Neuronal stem cell (in vitro differentiated cells): ENCODE measurements around the gene NGF.

ENCODE experiments used
- DNase-seq: peaks from one replicate; pipeline ENCODE4 v3.0.0-alpha.2; 2013; ENCODE audit warnings: low spot score
- H2AFZ ChIP-seq: one replicate; pipeline ENCODE4 v1.6.1; 2013; ENCODE audit warnings: mild to moderate bottlenecking, low read length, inconsistent platforms
- H2AK5ac ChIP-seq: 2 replicates; pipeline ENCODE4 v1.6.1; 2013; ENCODE audit warnings: low read depth, mild to moderate bottlenecking, inconsistent platforms, low read length, moderate library complexity, mixed read lengths
- H2BK120ac ChIP-seq: 2 replicates; pipeline ENCODE4 v1.6.1; 2013; ENCODE audit warnings: low read depth, mild to moderate bottlenecking, inconsistent platforms, low read length, moderate library complexity, mixed read lengths
- H2BK12ac ChIP-seq: one replicate; pipeline ENCODE4 v1.6.1; 2013; ENCODE audit warnings: low read length, inconsistent platforms
- H2BK15ac ChIP-seq: 2 replicates; pipeline ENCODE4 v1.6.1; 2013; ENCODE audit warnings: mild to moderate bottlenecking, low read length, inconsistent platforms, mixed read lengths
- H2BK5ac ChIP-seq: one replicate; pipeline ENCODE4 v1.6.1; 2013; ENCODE audit warnings: inconsistent platforms, mild to moderate bottlenecking, low read length, moderate library complexity
- H3K14ac ChIP-seq: one replicate; pipeline ENCODE4 v1.6.1; 2013; ENCODE audit warnings: low read length, inconsistent platforms
- H3K18ac ChIP-seq: 2 replicates; pipeline ENCODE4 v1.6.1; 2013; ENCODE audit warnings: low read length, inconsistent platforms
- H3K23ac ChIP-seq: 2 replicates; pipeline ENCODE4 v1.6.1; 2013; ENCODE audit warnings: low read depth, mild to moderate bottlenecking, mixed read lengths, low read length, inconsistent platforms; ENCODE audit not compliant: poor library complexity
- H3K27ac ChIP-seq: replicated peaks from 3 replicates; pipeline ENCODE4 v1.5.1; 2013; ENCODE audit warnings: low read length, inconsistent platforms
- H3K27me3 ChIP-seq, 3 experiments: 2 replicates each; pipeline ENCODE4 v1.6.1; 2013; ENCODE audit warnings: low read length in 3 of 3, mild to moderate bottlenecking in 2 of 3, inconsistent platforms in 1 of 3, low read depth in 1 of 3, mixed read lengths in 1 of 3, moderate library complexity in 1 of 3; ENCODE audit not compliant: control insufficient read depth in 3 of 3, insufficient read depth in 3 of 3
- H3K36me3 ChIP-seq, 2 donors: replicated peaks in 1 of 2; 2 replicates each; pipeline ENCODE4 v1.6.1; 2013; ENCODE audit warnings: low read length in 2 of 2; ENCODE audit not compliant: control insufficient read depth in 2 of 2, insufficient read depth in 2 of 2
- H3K4ac ChIP-seq: 2 replicates; pipeline ENCODE4 v1.6.1; 2013; ENCODE audit warnings: inconsistent platforms, mild to moderate bottlenecking, low read length, moderate library complexity
- H3K4me1 ChIP-seq, 2 donors: 1 replicate in 1 of 2; 2 replicates in 1 of 2; pipeline ENCODE4 v1.6.1; 2013; ENCODE audit warnings: low read length in 2 of 2, low read depth in 1 of 2; ENCODE audit not compliant: control insufficient read depth in 2 of 2, insufficient read depth in 1 of 2
- H3K4me2 ChIP-seq: one replicate; pipeline ENCODE4 v1.6.1; 2013; ENCODE audit warnings: mild to moderate bottlenecking, low read length, inconsistent platforms; ENCODE audit not compliant: insufficient read depth, poor library complexity, severe bottlenecking
- H3K4me3 ChIP-seq, 2 donors: 2 replicates each; pipeline ENCODE4 v1.5.1; 2013; ENCODE audit warnings: low read length in 2 of 2, mild to moderate bottlenecking in 2 of 2, inconsistent platforms in 1 of 2, moderate library complexity in 1 of 2
- H3K79me1 ChIP-seq: one replicate; pipeline ENCODE4 v1.6.1; 2013; ENCODE audit warnings: low read depth, mild to moderate bottlenecking, inconsistent platforms, low read length, moderate library complexity
- H3K9ac ChIP-seq: one replicate; pipeline ENCODE4 v1.6.1; 2013; ENCODE audit warnings: mild to moderate bottlenecking, low read depth, low read length, inconsistent platforms; ENCODE audit not compliant: poor library complexity
- H3K9me3 ChIP-seq, 2 donors: replicated peaks in 1 of 2; 2 replicates each; pipeline versions ENCODE3 to v1.6.1; 2013; ENCODE audit warnings: low read length in 2 of 2, mild to moderate bottlenecking in 2 of 2, inconsistent platforms in 1 of 2, low read depth in 1 of 2, mixed read lengths in 1 of 2, moderate library complexity in 1 of 2; ENCODE audit not compliant: control insufficient read depth in 2 of 2, insufficient read depth in 1 of 2
- H4K8ac ChIP-seq: one replicate; pipeline ENCODE4 v1.6.1; 2013; ENCODE audit warnings: low read depth, mild to moderate bottlenecking, inconsistent platforms, low read length, moderate library complexity
- H4K91ac ChIP-seq: one replicate; pipeline ENCODE4 v1.6.1; 2013; ENCODE audit warnings: low read length, low read depth, mild to moderate bottlenecking, inconsistent platforms; ENCODE audit not compliant: poor library complexity
- WGBS, 2 donors: extraction: QIAGEN DNeasy Blood & Tissue Kit; methylation state at CpG; one replicate each; pipeline ENCODE4 v1.1.7; 2013; ENCODE audit warnings: missing lambda C conversion rate in 2 of 2, mixed read lengths in 1 of 2; ENCODE audit not compliant: insufficient read length in 2 of 2, insufficient replicate concordance in 1 of 2; ENCODE audit errors: extremely low coverage in 2 of 2; 5-methylcytosine and 5-hydroxymethylcytosine counted together

NGF gene

DNA sequence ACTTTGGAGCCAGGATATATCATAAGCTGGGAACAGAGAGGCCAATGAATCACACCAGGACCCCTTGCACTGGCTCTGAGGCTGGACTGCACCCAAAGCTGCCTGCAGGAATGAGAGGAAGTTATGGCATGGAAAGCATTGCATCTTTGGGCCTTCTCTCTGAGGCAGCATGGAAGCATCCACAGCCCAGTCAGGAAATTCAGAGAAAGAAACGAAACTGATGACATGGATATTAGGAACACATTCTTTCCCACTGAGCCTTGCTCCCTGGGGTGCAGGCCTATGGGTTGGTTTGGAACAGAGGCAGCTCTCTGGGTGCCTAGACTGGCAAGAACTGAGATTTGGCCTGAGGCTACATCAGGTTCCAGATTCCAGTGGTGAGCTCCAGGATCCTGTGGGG is 98.6 kb downstream of the NGF start:
- Histone ChIP-seq H2BK15ac (no peak overlapping the region), H3K9ac (no peak overlapping the region), H3K27me3 (no peaks in the 10 kb centered on the region), H2BK12ac (no peak overlapping the region), H4K8ac (no peak overlapping the region), H2AK5ac (no peak overlapping the region), H2AFZ (no peak overlapping the region), H3K36me3 (no peaks in the 10 kb centered on the region), H4K91ac (no peak overlapping the region), H3K4ac (no peak overlapping the region), H3K79me1 (no peaks in the 10 kb centered on the region), H2BK120ac (no peak overlapping the region), H2BK5ac (no peak overlapping the region), H3K4me3 (no peak overlapping the region), H3K23ac (no peak overlapping the region), H3K4me2 (no peak overlapping the region), H3K9me3 (no peaks in the 10 kb centered on the region), H3K4me1 (no peaks in the 10 kb centered on the region), H3K27ac (no peak overlapping the region), H3K14ac (no peak overlapping the region), H3K18ac (no peak overlapping the region)
- WGBS, 2 donors, result no CpG with 5 or more reads among the region's 1 CpG
- DNase-seq, result no peak

DNA sequence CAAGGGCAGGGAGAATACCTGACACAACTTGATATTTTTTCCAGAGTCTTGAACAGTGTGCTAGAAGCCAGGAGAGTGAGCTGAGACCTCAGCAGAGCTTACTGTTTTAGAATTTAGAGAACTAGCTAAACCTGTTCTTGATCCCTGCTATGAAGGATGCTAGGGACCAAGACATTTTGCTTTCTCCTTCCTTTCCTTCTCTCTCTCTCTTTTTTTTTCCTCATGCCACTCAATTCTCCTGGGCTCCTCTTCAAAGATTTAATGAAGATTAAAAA is 99.0 kb downstream of the NGF start:
- Histone ChIP-seq H3K36me3 (no peaks in the 10 kb centered on the region), H2BK120ac (no peak overlapping the region), H3K4me1 (no peaks in the 10 kb centered on the region), H3K4me3 (no peak overlapping the region), H4K91ac (no peak overlapping the region), H2AFZ (no peak overlapping the region), H3K14ac (no peak overlapping the region), H3K4ac (no peak overlapping the region), H3K27ac (no peak overlapping the region), H2AK5ac (no peak overlapping the region), H2BK5ac (no peak overlapping the region), H3K9me3 (no peaks in the 10 kb centered on the region), H3K79me1 (no peaks in the 10 kb centered on the region), H2BK15ac (no peak overlapping the region), H3K4me2 (no peak overlapping the region), H3K27me3 (no peaks in the 10 kb centered on the region), H3K18ac (no peak overlapping the region), H3K9ac (no peak overlapping the region), H4K8ac (no peak overlapping the region), H3K23ac (no peak overlapping the region), H2BK12ac (no peak overlapping the region)
- no peak for DNase-seq

GRCh38 chr1:115238336-115239147 is 99.5 kb downstream of the NGF start:
- no peak overlapping the region for H3K9ac ChIP-seq
- no peak overlapping the region for H2BK12ac ChIP-seq
- H3K27me3 ChIP-seq, result no peaks in the 10 kb centered on the region
- no peak overlapping the region for H2BK5ac ChIP-seq
- no peak overlapping the region for H3K14ac ChIP-seq
- no peaks in the 10 kb centered on the region for H3K36me3 ChIP-seq
- no peak overlapping the region for H3K18ac ChIP-seq
- H2AFZ ChIP-seq, result no peak overlapping the region
- no peak overlapping the region for H3K27ac ChIP-seq
- no peak overlapping the region for H3K4ac ChIP-seq
- no peak overlapping the region for H4K91ac ChIP-seq
- no peaks in the 10 kb centered on the region for H3K4me1 ChIP-seq
- H2BK120ac ChIP-seq, result no peak overlapping the region
- no peaks in the 10 kb centered on the region for H3K9me3 ChIP-seq
- H2AK5ac ChIP-seq, result no peak overlapping the region
- no peak overlapping the region for H3K4me2 ChIP-seq
- no peak overlapping the region for H2BK15ac ChIP-seq
- no peak overlapping the region for H4K8ac ChIP-seq
- WGBS, 2 donors, result no CpG with 5 or more reads among the region's 5 CpGs
- DNase-seq, result no peak
- no peaks in the 10 kb centered on the region for H3K79me1 ChIP-seq
- H3K23ac ChIP-seq, result no peak overlapping the region
- H3K4me3 ChIP-seq, result no peak overlapping the region

DNA sequence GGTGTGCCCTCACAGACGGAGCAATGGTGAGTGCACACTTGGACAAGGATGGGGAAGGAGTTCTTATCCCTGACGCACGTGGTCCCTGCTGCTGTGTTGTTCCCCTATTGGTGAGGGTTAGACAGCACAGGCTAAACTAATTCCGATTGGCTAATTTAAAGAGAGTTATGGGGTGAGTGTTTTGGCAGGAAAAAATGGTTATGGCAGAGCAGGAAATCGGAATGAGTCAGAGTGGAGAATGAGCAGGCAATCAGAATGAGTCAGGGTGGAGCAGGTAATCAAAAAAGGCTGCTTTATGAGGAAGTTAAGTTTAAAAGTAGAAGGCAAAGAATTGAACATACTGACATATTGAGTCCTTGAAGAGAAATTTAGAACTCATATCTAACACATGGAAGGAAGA is 100.5 kb downstream of the NGF start:
- H3K14ac ChIP-seq, result no peak overlapping the region
- H3K4me3 ChIP-seq, result no peak overlapping the region
- H2AK5ac ChIP-seq, result no peak overlapping the region
- no peaks in the 10 kb centered on the region for H3K79me1 ChIP-seq
- no peaks in the 10 kb centered on the region for H3K9me3 ChIP-seq
- H2AFZ ChIP-seq, result no peak overlapping the region
- no peak overlapping the region for H3K4me2 ChIP-seq
- no peak overlapping the region for H3K4ac ChIP-seq
- no peak overlapping the region for H3K23ac ChIP-seq
- no peak overlapping the region for H2BK15ac ChIP-seq
- H3K27ac ChIP-seq, result no peak overlapping the region
- no peak overlapping the region for H3K18ac ChIP-seq
- H3K9ac ChIP-seq, result no peak overlapping the region
- no peak overlapping the region for H4K8ac ChIP-seq
- no peak overlapping the region for H2BK5ac ChIP-seq
- no peak for DNase-seq
- H3K36me3 ChIP-seq, result no peaks in the 10 kb centered on the region
- H2BK12ac ChIP-seq, result no peak overlapping the region
- no CpG with 5 or more reads among the region's 5 CpGs for WGBS, 2 donors
- peaks cover 0 to 2% (median 0%) of the 10 kb centered on the region in 3 experiments for H3K27me3 ChIP-seq
- no peak overlapping the region for H4K91ac ChIP-seq
- H2BK120ac ChIP-seq, result no peak overlapping the region
- H3K4me1 ChIP-seq, result no peaks in the 10 kb centered on the region
